WI38 (cell line): ENCODE results near the gene SMPD3.

Experiments
- H3K4me3 ChIP-seq: 2 replicates; pipeline ENCODE4 v1.5.1; 2011; ENCODE audit warnings: low read depth, mild to moderate bottlenecking, control low read depth, low read length
- CTCF ChIP-seq: IDR thresholded peaks from 2 replicates; pipeline ENCODE4 v1.5.1; 2012; ENCODE audit warnings: low read depth, mild to moderate bottlenecking, control low read depth, low read length

Gene SMPD3

GRCh38 chr16:68328860-68329390 lies 119.4 kb downstream of the SMPD3 start:
- TF ChIP-seq CTCF = no peak

GRCh38 chr16:68328151-68328859 lies 120.0 kb downstream of the SMPD3 start:
- peak; percentile 94 for TF ChIP-seq CTCF
- no peak overlapping the region for H3K4me3 ChIP-seq

More at GRCh38 chr16:68328860-68329390, 119.4 kb downstream of the SMPD3 start:
- H3K4me3 ChIP-seq = no peak overlapping the region

- TF ChIP-seq CTCF = no peak
- H3K4me3 ChIP-seq = no peak overlapping the region
Measured at GRCh38 chr16:68324780-68325357, 123.4 kb downstream of the SMPD3 start.

- TF ChIP-seq CTCF = no peak
- no peak overlapping the region for H3K4me3 ChIP-seq
Measured at GRCh38 chr16:68324336-68324735, 124.0 kb downstream of the SMPD3 start.

GRCh38 chr16:68319185-68319908 lies 129.0 kb downstream of the SMPD3 start:
- H3K4me3 ChIP-seq = no peak overlapping the region

GRCh38 chr16:68313116-68313515 lies 135.2 kb downstream of the SMPD3 start:
- no peak for TF ChIP-seq CTCF
- no peak overlapping the region for H3K4me3 ChIP-seq

More at GRCh38 chr16:68319185-68319908, 129.0 kb downstream of the SMPD3 start:
- no peak for TF ChIP-seq CTCF
